GM12892 (cell line): Measurements from ENCODE around the gene NPBWR2.

Experiments used
- POLR2A ChIP-seq: IDR thresholded peaks from 2 replicates; pipeline ENCODE4 v1.6.1; 2011; ENCODE audit warnings: low read depth, low read length, control low read depth
- POLR2AphosphoS5 ChIP-seq: IDR thresholded peaks from 2 replicates; pipeline ENCODE4 v1.6.1; 2011; ENCODE audit warnings: low read depth, low read length, control low read depth

DNA sequence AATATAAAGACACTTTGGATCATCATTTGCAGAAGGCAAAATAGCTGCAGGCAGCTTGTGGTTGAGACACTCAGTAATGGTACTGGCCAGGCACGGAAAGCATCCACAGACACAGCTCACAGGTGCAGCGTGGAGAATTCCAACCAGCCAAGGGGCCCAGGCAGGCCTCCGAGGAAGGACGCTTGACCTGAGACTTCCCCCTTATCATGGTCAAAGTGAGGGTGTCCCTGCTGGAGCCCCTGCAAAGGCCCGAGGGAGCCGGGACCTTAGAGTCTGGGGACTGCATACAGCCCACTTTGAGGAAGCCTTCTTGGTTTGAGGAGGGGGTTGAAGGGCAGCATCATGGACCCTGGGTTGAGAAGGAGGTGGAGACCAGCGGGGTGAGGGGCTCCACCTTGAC lies 41.8 kb upstream of the NPBWR2 start:
- TF ChIP-seq POLR2A (no peak), POLR2AphosphoS5 (no peak)
